Esophagus (tissue), 2 donors: ENCODE results near the gene STOM. TPM values are rescaled to one million over a fixed set of nuclear protein-coding genes. Genes with fewer than 3 reads are reported as not detected.

ENCODE experiments used
- H3K27ac ChIP-seq, 2 donors: one replicate each; pipeline ENCODE4 v1.5.1; 2013; ENCODE audit warnings: low read depth in 2 of 2, mild to moderate bottlenecking in 2 of 2, inconsistent platforms in 1 of 2, low read length in 1 of 2, moderate library complexity in 1 of 2
- H3K27me3 ChIP-seq, 2 donors: one replicate each; pipeline ENCODE4 v1.6.1; 2013; ENCODE audit warnings: low read length in 2 of 2, control low read depth in 1 of 2, mild to moderate bottlenecking in 1 of 2; ENCODE audit not compliant: insufficient read depth in 2 of 2, control insufficient read depth in 1 of 2
- H3K36me3 ChIP-seq, 2 donors: one replicate each; pipeline ENCODE4 v1.6.1; 2013; ENCODE audit warnings: low read length in 1 of 2; ENCODE audit not compliant: control insufficient read depth in 2 of 2, insufficient read depth in 2 of 2
- H3K4me1 ChIP-seq, 2 donors: one replicate each; pipeline ENCODE4 v1.6.1; 2013; ENCODE audit warnings: low read length in 1 of 2; ENCODE audit not compliant: control insufficient read depth in 2 of 2, insufficient read depth in 2 of 2
- H3K4me3 ChIP-seq, 2 donors: one replicate each; pipeline ENCODE4 v1.5.1; 2013; ENCODE audit warnings: low read length in 2 of 2, mild to moderate bottlenecking in 2 of 2, low read depth in 1 of 2, moderate library complexity in 1 of 2
- H3K9me3 ChIP-seq, 2 donors: one replicate each; pipeline ENCODE4 v1.6.1; 2013; ENCODE audit warnings: mild to moderate bottlenecking in 2 of 2, low read depth in 1 of 2, low read length in 1 of 2, moderate library complexity in 1 of 2; ENCODE audit not compliant: control insufficient read depth in 2 of 2, insufficient read depth in 1 of 2
- WGBS, 2 donors: extraction: QIAGEN DNeasy Blood & Tissue Kit; methylation state at CpG; one replicate each; pipeline ENCODE4 v1.1.7; 2013; 5-methylcytosine and 5-hydroxymethylcytosine counted together
- polyA plus RNA-seq, 2 donors: library from polyadenylated mRNA; stranded (reverse); fragments of 200-250 nt; gene quantifications; one replicate each; pipeline ENCODE4 v1.2.3, GENCODE V29; 2013
- donor health status: healthy with polysubstance abuse.
- donor health status: Bipolar disorder and iron deficiency.

The STOM gene
- polyA plus RNA-seq, 2 donors: 46.3 to 64.7 TPM

DNA sequence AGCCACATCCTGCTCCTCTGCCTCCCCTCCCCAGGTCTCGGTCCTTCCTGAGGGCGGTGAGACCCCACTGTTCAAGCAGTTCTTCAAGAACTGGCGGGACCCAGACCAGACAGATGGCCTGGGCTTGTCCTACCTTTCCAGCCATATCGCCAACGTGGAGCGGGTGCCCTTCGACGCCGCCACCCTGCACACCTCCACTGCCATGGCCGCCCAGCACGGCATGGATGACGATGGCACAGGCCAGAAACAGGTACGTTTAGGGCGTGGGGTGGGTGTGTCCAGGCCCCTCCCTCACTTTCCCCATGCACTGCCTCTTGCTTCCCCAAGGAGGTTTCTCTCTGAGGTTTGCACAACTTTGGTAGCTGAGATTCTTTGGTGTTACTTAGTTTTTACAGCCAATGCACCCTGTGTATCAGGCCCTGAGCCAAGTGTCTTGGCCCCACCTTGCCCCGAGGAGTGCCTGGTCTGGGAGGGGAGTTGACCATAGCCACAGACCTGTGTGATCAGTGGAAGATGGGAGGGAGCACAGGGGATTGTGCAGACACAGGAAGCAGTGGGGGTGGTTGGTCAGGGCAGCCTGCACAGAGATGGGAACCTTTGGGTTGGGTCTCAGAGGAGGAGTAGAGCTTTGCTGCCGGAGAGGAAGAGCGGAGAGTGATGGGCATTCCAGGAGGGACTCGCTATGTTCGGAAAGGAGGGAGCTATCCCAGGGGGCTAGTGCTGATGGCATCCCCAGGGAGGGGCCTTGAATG is 51.2 kb downstream of the STOM start:
- peaks cover 15 to 36% of the 10 kb centered on the region in 2 donors for H3K36me3 ChIP-seq

DNA sequence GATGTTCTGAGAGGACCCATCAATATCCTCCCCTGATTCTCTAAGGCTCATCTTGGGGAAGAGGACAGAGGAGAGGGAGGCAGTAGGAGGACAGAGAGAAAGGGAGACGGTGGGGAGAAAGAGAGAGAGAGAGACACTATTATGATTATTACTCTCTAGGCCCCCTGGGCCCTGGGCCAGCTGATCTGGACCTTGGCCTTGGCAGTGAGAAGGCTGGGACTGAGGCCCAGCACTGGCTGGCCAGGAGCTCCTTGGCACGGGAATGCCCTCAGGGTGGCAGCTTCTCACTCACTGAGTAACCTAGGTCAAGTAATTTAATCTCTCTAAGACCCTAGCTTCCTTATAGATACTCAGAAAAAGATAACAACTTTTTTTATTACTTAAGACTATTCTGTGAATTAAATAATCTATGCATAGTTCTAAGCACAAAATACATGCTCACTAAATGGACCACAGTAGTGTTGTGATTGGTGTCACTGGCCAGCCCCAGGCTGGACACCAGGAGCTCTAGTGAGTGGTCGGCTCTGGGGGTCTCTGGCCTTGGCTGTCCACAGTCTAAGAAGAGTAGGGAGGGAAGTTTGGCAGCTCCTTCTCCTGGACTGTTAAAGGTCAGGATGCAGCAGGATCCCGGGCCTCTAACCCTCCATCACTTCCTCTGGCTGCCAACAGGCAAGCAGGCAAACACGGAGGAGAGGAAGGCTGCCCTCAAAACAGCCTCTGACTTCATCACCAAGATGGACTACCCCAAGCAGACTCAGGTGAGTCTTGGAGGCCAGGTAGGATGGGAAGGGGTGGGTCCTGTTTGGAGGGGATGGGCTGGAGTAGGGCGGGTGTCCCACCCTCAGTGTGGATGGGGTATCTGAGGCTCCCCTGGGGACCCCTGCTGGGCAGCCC is 52.1 kb downstream of the STOM start:
- H3K36me3 ChIP-seq: peaks cover 23 to 43% of the 10 kb centered on the region in 2 donors

More for the DNA sequence above, 51.2 kb downstream of the STOM start:
- Histone ChIP-seq H3K27me3 (no peaks in the 10 kb centered on the region), H3K27ac (peak overlapping the region; percentile 24 to 65), H3K4me1 (peaks cover 2% of the 10 kb centered on the region in 2 donors), H3K9me3 (no peaks in the 10 kb centered on the region), H3K4me3 (no peak overlapping the region)
- 84 to 90% methylated on average over 19 of the region's 19 CpGs for WGBS, 2 donors

DNA sequence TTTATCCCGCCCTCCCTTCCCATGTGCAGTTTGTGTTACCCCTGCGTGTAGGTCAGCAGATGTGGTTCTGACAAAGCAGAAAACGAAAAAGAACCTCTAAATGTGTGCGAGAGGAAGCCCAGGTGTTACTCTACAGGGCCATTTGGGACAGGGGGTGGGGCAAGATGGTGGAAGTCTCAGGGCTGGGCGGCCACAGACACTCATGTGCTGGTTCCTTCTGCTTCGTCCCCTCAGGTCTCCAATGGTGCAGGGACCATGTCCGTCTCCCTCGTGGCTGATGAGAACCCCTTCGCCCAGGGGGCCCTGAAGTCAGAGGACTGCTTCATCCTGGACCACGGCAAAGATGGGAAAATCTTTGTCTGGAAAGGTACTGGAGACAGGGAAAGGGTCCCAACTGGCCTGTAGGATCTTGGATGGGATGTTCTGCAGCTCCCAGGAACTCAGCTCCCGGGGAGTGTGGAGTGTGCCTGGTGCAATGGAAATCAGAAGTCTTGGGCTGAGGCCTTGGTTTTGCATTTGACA is 53.1 kb downstream of the STOM start:
- Histone ChIP-seq H3K36me3 (peaks cover 28 to 50% of the 10 kb centered on the region in 2 donors), H3K27ac (peak overlapping the region; percentile 41 to 74), H3K4me3 (no peak overlapping the region), H3K9me3 (no peaks in the 10 kb centered on the region), H3K4me1 (peaks cover 2 to 4% of the 10 kb centered on the region in 2 donors), H3K27me3 (no peaks in the 10 kb centered on the region)
- 92 to 93% methylated on average over 11 of the region's 11 CpGs for WGBS, 2 donors

More for the DNA sequence above, 52.1 kb downstream of the STOM start:
- Histone ChIP-seq H3K4me3 (no peak overlapping the region), H3K27me3 (no peaks in the 10 kb centered on the region), H3K9me3 (no peaks in the 10 kb centered on the region), H3K4me1 (peaks cover 2% of the 10 kb centered on the region in 2 donors), H3K27ac (peak overlapping the region; percentile 24 to 65)
- 54 to 57% methylated on average over 5 to 6 of the region's 6 CpGs for WGBS, 2 donors

DNA sequence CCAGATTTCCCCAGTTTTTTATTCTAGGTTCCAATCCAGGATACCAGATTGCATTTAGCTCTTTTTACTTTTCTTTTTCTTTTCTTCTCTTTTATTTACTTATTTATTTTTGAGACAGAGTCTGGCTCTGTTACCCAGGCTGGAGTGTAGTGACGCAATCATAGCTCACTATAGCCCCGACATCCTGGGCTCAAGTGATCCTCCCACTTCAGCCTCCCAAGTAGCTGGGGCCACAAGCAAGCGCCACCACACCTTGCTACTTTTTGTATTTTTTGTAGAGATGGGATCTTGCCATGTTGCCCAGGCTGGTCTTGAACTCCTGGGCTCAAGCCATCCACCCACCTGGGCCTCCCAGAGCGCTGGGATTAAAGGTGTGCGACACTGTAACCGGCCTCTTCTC is 53.7 kb downstream of the STOM start:
- H3K36me3 ChIP-seq: peaks cover 28 to 53% of the 10 kb centered on the region in 2 donors
- peaks cover 2 to 4% of the 10 kb centered on the region in 2 donors for H3K4me1 ChIP-seq
- H3K27ac ChIP-seq: peak overlapping the region in 1 of 2 donors; percentile 6
- 90 to 91% methylated on average over 6 of the region's 6 CpGs for WGBS, 2 donors
- no peaks in the 10 kb centered on the region for H3K27me3 ChIP-seq
- no peak overlapping the region for H3K4me3 ChIP-seq
- no peaks in the 10 kb centered on the region for H3K9me3 ChIP-seq

DNA sequence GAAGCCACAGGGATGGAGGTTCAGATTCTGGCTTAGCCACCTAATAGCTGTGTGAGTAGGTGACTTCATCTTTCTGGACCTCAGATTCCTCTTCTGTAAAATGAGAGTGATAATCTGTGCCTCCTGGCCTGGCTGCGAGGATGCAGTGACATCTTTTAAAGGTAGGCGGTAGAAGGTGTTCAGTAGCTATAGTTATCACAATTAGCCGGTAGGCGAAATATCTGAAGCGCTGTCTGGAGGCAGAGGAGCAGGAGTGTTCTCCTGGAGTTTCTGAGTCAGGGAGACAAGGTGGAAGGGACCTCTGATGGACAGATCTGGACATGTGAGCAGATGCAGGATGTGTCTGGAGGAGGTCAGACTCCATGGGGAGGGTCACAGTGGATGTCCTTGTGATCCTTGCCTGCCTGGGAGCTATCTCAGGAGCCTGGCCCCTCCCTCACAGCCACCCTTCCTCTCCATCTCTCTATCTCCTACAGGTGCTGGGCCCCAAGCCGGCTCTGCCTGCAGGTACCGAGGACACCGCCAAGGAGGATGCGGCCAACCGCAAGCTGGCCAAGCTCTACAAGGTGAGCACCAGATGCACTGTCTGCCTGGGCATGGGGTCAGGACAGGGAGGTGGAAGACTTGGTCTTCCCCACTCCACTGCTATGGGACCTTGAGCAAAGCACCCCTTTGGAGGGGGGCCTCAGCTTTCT is 56.4 kb downstream of the STOM start:
- Histone ChIP-seq H3K4me3 (no peak overlapping the region), H3K9me3 (no peaks in the 10 kb centered on the region), H3K27ac (peak overlapping the region in 1 of 2 donors; percentile 33), H3K27me3 (no peaks in the 10 kb centered on the region), H3K36me3 (peaks cover 26 to 57% of the 10 kb centered on the region in 2 donors), H3K4me1 (peaks cover 2 to 6% of the 10 kb centered on the region in 2 donors)
- WGBS, 2 donors: 96 to 98% methylated on average over 10 of the region's 10 CpGs

DNA sequence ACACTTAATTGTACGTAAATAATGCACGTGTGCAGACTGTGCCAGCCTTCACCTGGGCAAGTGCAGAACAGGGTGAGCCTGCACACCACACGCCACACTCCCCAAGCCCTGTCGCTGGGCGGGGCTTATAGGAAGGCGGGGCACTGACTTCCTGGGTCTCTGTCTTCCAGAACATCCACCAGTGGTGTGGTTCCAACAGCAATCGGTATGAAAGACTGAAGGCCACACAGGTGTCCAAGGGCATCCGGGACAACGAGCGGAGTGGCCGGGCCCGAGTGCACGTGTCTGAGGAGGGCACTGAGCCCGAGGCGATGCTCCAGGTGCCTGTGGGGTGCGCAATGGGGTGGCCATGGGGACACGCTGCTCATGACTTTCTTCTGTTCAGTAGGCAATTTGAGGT is 57.9 kb downstream of the STOM start:
- Histone ChIP-seq H3K4me1 (peaks cover 3 to 7% of the 10 kb centered on the region in 2 donors), H3K27me3 (no peaks in the 10 kb centered on the region), H3K9me3 (no peaks in the 10 kb centered on the region), H3K4me3 (no peak overlapping the region), H3K27ac (no peak overlapping the region), H3K36me3 (peaks cover 22 to 59% of the 10 kb centered on the region in 2 donors)
- 87 to 90% methylated on average over 17 of the region's 17 CpGs for WGBS, 2 donors

DNA sequence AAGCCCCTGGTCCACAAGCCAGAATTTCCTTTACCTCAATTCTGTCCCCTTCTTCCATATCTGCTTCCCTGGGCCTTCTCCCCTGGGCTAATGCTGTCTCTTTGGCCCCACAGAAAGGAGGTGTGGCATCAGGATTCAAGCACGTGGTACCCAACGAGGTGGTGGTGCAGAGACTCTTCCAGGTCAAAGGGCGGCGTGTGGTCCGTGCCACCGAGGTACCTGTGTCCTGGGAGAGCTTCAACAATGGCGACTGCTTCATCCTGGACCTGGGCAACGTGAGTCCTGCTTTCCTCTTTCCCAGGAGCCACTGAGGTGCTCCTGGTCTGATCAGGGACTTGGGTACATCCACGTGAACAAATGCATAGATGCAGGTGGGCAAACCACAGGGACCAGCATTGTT is 59.5 kb downstream of the STOM start:
- Histone ChIP-seq H3K27ac (no peak overlapping the region), H3K4me1 (peaks cover 5 to 7% of the 10 kb centered on the region in 2 donors), H3K36me3 (peaks cover 22 to 57% of the 10 kb centered on the region in 2 donors), H3K27me3 (no peaks in the 10 kb centered on the region), H3K9me3 (no peaks in the 10 kb centered on the region), H3K4me3 (no peak overlapping the region)
- WGBS, 2 donors: 80 to 83% methylated on average over 9 of the region's 9 CpGs

DNA sequence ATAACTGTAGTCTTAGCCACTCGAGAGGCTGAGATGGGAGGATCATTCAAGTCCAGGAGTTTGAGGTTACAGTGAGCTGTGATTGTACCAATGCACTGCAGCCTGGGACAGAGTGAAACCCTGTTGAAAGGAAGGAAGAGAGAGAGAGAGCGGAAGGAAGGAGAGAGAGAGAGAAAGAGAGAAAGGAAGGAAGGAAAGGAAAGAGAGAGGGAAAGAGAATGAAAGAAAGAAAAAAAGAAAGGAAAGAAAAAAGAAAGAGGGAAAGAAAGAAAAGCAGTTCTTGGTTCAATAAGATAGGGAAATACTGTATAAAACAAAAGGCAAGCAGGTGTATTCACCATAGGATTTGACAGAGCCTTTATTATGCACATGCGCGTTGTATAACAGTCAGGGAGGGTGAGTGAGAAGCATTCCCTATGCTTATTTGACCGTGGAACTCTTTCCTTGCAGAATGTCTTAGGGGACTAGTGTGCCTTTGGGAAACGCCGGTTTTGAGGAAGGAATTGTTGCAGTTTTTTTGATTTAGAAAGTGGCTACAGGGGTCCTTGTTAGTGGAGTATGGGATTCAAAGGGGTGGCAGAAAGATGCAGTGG is 60.1 kb downstream of the STOM start:
- no peaks in the 10 kb centered on the region for H3K27me3 ChIP-seq
- peaks cover 22 to 55% of the 10 kb centered on the region in 2 donors for H3K36me3 ChIP-seq
- no peak overlapping the region for H3K4me3 ChIP-seq
- 82 to 90% methylated on average over 7 of the region's 7 CpGs for WGBS, 2 donors
- no peak overlapping the region for H3K27ac ChIP-seq
- peaks cover 6 to 9% of the 10 kb centered on the region in 2 donors for H3K4me1 ChIP-seq
- no peaks in the 10 kb centered on the region for H3K9me3 ChIP-seq

DNA sequence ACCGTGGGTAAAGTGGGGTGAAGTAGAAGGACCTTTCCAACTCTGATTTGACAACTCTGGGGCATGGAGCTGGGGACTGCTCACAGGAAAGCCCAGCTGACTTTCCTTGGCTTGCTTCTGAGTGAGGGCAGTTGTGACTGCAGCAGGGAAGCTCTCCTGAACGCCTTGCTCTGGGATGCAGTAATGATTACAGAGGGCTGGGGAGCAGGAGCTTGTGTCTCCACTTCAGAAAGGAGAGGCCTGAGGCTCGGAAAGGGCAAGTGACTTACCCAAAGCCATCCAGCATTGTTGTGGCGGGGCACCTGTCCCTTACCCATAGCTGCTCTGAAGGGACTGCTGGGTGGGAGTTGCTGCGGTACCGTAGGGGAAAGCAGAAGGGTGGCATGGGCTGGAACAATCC is 60.9 kb downstream of the STOM start:
- Histone ChIP-seq H3K27ac (peak overlapping the region in 1 of 2 donors; percentile 45), H3K4me3 (no peak overlapping the region)

More for the DNA sequence above, 60.9 kb downstream of the STOM start:
- H3K27me3 ChIP-seq: no peaks in the 10 kb centered on the region
- H3K4me1 ChIP-seq: peaks cover 6 to 10% of the 10 kb centered on the region in 2 donors
- no peaks in the 10 kb centered on the region for H3K9me3 ChIP-seq
- 86 to 91% methylated on average over 6 of the region's 6 CpGs for WGBS, 2 donors
- H3K36me3 ChIP-seq: peaks cover 25 to 60% of the 10 kb centered on the region in 2 donors
